HG03175 (cell line): ENCODE measurements around the gene TRERF1.

Source experiments
- ATAC-seq: cut with Tn5 transposase; IDR thresholded peaks from one replicate; pipeline ENCODE4 v1.9.1; 2021; ENCODE audit warnings: mild to moderate bottlenecking, moderate library complexity; ENCODE audit not compliant: unreplicated experiment

TRERF1 gene

DNA sequence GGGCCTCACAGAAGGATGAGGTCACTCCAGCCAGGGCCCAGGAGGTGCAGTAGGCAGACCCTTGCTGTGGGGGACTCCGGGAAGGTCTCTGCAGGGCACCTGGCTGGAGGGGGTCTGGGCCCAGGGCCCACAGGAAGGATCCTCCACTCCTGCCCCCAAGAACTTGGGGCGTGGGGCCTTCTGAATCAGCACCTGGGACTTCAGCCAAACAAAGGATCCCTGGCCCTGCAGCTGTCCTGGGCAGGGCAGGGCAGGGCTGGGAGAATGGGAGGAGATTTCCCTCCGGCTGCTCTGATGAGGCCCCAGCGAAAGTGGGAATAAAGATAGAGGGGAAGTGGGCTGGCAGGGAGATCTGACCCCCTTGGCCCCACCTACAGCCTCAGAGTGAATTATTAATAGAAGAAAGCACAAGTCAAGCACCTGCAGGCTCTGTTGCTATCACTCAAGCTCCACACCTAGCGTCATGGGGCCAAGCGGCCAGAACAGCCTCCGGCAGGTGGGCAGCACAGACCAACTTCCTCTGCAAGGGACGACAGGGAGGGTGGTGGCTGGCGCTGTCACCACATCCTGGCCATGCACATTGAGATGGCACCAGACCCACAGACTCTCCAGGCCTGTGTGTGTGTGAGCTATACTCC lies 172.5 kb downstream of the TRERF1 start:
- ATAC-seq: no peak

DNA sequence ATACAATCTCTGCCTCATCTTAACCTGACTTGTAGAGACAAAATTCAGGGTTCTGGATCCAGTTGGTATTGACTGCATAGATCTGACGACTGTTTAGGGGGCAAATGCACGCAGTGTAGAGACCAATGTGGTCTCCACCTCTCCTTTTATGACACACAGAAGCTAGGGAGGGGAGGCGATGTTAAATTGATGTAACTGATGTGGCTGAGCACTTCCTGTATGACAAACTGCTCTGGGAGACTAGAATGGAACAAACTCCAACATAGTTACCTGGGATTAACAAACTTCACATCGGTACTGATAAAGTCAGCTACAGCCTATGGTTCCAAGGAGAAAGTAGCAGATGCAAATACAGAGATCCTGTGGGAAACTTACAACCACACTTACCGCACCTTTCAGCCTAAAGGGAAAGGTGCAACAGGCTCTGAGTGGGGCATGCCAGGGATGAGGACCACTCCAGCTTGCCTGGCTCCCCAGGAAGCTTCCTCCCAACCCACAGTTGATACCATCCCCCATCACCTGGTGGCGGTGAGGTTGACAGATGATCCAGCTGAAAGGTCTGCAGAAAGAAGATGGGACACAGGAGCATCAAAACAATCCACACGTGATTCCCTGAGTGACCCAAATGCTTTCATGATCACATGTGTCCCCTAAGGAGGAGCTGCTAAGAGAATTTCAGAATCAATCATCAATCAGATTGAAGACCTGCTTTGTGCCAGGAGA lies 173.4 kb downstream of the TRERF1 start:
- ATAC-seq: no peak

DNA sequence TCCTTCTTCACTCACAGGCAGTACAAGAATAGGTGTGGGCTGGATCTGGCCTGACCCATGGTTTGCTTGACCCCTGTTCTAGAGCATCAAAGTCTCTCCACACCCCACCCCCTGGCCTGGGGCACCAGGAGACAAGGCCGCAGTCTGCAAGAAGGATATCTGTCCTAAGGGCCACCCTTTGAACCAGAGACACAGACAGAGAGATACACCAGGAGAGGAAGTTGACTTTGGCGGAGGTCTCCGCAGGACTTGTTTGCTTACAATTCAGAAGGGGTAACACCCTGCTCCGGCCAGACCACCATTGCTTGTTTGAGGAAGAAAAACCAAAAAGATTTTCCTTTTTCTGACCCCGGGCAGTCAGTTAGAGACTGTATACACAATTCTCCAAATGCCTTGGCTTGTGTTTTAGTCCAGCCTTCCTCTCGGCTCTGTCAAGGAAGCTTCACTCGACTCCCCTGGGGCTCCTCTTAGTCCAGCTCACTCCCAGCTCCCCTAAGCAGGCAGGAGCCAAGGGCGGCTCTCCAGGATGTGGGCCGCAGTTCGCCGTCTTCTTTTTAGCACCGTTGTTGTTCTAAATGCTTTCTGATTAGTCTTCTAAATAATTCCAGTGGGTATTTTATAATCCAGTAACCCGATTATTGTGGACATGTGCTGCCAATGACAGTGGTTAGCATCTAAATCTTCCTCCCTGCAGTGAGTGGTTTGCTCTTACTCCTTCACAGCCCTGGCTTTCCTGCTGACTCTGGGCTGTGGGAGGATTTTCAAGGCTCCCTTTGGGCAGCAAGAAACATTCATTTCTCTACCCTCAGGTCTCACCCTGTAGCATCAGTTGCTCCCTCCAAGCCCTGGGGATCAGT lies 175.5 kb downstream of the TRERF1 start:
- no peak for ATAC-seq

DNA sequence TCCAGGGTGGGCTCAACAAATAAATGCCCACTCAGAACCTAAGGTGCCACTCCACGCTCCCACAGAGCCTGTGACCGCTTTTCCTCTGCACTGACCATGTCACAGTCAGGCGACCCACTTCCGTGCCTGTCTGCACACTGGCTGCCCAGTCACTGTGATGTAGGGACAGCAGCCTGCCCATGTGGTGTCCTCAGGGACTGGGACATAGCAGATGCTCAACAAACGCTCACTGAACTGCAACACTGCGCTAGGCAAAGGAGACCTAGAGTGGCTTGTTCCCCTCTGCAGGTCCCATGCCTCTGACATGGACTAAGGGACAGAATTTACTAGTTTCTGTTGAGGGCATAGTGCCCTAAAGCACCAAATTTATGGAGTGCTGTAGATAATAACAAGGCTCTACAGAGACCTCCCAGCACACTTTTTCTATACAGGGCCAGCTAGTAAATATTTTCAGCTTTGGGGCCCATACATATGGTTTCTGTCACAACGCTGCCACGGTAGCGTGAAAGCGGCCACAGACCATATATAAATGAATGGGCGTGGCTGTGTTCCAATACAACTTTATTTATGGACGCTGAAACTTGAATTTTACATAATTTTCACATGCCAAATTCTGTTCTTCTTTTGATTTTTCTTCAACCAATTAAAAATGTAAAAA lies 176.2 kb downstream of the TRERF1 start:
- ATAC-seq: no peak

DNA sequence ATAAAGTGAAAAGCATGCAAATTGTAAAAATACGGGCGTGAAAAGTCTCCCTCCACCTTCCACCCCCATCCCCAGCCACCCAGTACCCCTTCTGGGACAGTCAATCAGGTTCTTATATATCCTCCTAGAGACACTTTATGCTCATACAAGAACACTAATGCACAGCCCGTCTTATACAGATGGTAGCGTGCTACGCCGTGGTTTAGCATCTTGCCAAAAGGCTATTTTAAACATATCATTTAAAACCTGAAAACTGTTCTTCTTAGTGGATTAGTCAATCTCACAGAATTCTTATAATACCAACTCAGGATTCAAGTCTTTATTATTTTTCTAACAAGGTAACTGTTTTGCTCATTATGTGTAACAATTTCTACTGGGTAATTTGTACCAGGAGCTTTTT lies 176.8 kb downstream of the TRERF1 start:
- no peak for ATAC-seq

DNA sequence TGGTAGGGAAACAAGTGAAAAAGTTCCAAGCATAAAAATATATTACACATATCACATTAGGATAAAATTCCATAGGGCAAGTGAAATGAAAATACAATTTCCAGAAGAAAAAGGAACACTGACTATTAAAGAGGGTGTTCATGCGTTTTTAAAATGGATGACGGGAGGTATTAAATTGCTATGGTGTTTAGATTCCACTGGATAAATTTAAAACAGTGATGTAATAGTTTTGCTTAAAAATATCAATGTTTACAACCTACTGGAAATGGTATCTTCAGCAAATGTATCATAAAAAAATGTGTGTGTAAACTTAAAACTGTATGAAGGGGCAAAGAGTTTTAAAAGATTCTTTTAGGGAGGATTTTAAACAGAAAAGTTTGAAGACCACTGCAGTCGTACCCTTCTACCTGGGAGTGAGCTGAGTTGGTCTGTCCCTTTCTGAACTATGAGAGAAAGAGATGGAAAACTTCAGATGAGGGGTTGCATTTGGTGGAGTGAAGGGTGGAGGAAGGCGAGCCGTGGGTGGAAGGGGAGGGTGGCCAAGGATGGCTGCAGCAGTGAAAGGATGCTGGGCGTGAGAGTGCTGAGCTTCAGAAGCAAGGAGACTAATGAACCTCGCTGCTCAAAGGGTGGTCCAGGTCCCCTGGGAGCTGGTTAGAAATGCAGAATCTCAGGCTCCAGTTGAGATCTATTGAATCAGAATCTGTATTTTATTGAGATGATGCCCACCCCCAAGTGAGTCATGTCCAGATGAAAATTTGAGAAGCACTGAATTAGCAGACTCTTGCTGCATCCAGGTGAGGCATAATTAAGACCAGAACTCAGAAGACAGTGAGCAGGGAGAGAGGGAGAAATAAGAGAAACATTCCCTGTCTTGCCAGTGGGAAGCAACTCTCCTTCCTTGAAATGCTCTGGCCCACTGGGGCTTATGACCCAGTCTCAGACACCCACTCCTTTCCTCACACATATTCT lies 179.6 kb downstream of the TRERF1 start:
- ATAC-seq: no peak

DNA sequence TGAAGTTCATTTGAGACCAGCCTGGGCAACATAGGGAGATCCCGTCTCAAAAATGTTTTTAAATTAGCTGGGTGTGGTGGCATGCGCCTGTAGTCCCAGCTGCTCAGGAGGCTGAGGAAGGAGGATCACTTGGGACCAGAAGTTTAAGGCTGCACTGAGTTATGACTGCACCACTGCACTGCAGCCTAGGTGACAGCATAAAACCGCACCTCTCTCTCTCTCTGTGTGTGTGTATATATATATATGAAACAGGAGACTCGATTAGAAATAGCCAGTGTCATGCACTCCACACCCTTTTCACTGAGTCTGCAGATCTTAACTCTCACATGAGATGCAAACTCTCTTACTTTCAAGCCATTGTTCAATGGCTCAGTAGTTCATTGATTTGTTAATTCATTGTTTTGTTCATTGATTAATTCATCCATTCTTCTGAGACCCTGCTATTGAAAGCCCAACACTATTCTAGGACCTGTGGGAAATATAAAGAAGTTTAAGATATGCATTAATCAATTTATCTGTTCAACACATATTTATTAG lies 181.7 kb downstream of the TRERF1 start:
- peak; percentile 41 for ATAC-seq

DNA sequence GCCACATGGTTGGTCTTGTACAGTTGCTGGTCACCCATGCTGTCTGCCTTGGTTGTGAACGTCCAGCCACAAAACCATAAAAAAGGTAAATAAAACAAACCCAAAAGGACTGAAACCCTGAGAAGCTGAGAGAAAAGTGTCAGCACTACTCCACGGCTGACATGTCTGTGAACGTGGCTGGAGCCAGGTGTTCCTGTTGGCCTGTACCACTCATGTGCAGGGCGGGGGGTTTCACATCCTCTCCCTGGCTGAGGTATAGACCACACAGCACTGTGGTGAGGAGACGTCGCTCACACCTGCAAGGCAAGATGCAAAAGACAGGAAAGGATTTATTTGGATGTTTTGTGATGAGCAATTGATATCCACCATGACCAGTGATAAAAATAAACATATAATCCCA lies 182.2 kb downstream of the TRERF1 start:
- ATAC-seq: peak; percentile 97

DNA sequence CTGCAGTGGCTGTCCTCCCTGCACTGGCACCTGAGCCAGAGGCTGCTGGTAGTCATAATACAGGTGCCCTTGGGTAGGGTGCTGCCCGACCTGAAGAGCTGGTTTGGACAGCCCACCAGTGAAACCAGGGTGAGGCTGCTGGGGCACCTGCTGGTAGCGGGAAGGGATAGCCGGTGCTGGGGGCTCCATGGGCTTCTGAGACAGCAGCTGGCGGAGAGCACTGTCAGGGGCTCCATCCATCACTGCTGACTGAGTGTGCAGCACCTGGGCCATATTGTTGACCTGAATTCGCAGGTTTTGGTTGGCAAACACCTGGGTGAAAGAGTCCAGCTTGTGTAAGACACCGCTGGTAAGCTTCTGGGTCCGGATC lies 182.9 kb downstream of the TRERF1 start:
- no peak for ATAC-seq

DNA sequence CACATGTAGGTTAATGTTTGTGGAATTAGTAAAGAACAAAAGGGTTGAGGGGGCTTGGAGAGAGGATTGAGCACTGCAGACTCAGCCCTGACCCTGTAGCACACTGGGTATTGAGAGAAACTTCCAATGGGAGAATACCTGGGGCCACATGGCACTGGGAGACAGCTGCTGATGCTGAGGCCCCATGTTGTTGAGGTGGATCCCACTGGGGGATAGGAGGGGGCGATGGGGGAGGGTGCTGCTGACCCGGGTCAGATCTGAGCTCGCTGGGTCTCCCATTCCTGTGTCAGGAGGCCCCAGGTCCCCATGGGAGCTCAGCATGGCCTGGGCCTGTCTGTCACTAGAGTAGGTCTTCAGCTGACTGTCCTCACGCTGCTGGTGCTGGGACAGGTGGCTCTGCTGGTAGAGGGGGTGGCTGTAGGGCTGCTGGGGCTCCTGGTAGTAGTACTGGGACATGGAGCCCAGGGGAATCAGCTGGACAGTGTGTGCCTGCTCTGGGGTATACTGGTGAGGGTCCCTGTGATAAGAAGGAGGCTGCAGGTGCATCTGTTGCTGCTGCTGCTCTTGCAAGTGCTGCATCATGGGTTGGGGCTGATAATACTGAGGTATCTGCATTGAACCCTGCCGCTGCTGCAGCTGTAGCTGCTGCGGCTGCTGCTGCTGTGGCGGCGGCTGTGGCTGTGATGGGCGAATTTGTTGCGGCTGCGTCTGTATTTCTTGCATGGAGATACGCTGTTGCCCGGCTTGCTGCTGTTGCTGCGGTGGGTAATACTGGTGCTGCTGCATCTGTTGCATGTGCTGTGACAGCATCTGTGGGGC lies 183.5 kb downstream of the TRERF1 start:
- no peak for ATAC-seq

DNA sequence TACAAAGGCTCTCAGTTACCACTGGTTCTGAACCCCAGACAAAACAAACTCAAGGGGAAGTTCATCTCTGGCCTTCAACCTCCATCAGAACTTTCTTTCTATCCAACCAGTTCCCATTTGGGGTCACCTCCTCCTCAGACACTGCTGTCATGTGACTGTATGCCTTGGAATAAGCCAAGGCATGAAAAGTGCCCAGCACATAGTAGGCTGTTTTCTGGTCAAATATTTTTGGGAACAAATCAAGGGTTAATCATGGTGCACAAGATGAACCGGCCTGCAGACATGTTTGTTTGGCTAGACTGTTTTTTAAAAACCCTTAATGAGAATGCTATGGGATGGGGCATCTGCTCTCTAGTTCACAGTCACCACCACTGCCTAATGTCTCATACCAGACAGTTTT lies 185.2 kb downstream of the TRERF1 start:
- no peak for ATAC-seq

DNA sequence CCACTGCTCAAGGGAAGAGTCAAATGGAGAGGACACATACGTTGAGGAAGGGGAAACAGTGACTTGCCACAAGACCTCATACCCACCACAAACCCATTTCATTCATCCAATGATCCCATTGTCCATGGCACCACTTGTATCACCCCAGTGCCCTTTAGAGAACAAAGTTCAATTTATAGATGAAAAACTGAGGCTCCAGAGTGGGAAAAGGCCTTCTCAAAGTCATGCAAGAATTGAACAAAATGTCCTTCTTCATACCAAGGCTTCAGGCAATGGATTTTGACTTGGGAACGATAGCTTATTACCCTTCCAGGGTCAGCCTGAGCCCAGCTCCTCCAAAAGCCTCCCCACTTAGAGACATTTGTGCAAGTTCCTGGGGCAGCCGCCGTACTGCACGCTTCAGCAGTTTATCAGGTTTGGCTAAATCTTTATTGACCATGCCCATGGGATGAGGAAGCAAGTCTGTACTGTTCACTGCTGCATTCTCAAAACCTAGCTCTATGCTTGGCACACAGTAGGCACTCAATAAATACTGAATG lies 186.8 kb downstream of the TRERF1 start:
- no peak for ATAC-seq

DNA sequence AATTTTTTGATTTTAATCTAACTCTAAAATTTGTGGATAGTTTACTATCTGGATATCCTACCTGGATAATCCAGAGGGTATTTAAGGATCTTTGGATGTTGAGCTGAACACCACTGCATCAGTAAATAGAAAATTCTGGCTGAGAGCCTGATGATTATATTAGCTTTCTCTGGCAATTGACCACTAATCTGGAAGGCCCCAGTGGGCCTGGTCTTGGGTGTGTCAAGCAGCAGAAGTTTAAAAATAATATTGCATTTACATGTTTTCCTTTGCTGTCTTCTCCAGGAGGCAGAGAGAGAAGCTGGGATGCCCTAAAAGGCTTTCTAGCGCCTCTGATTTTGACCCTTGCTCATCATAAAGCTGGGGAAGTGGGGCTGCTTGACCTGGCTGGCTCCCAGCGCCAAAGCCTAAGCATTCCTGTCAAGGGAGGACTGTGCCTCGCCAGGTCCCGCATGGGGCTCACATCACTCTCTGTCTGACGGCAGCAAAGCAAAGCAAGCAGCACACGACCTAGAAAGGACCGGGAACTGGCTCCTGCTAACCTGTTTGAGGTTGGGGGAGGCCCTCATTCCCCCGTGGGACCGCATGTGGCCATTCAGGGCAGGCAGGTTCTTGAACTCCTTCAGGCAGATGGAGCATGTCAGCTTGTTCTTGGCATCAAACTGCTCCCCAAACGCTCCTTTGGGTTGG lies 187.4 kb downstream of the TRERF1 start:
- no peak for ATAC-seq

DNA sequence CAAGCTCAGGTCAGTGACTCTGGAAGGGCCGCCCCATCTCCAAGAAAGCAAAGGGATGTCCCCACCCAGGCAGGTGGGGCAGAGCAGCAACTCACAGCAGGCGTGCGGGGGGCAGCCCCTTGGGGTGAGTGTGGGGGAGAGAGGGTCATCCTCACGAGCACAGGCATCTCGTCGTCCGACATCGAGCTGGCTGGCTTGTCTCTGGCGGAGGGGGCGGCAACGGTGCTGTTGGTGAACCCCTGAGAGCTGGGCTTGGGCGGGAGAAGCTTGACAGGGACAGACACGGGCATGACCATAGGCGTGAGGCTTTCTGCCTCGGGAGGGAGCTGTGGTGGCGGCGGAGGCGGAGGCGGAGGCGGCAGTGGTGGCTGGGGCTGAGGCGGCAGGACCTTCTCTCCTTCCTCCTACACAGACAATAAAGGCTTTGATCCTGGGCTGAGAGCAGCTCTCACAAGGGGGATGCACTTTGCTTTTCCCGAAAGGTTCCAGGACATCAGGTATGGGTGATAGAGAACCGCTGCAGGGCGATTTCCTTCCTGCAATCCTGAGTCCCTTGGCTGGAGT lies 188.5 kb downstream of the TRERF1 start:
- no peak for ATAC-seq

DNA sequence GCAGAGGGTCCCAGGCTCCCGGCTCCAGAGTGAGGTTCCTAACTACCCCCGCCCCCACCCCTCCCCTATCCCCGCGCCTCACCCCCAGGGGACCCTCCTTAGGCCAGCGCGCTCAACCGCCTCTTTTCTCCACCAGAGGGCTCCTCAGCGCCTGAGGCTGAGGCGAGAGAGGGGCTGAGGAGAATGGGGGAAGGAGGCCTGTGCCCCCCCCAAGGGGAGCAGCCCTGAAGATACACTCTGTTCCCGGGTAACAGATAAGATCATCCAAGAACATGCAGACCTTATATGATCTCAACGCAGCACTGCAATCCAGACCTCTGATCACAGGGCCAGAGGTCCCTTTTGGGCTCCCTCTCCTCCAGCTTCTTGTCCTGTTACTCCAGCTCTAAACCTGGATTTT lies 190.8 kb downstream of the TRERF1 start:
- no peak for ATAC-seq

DNA sequence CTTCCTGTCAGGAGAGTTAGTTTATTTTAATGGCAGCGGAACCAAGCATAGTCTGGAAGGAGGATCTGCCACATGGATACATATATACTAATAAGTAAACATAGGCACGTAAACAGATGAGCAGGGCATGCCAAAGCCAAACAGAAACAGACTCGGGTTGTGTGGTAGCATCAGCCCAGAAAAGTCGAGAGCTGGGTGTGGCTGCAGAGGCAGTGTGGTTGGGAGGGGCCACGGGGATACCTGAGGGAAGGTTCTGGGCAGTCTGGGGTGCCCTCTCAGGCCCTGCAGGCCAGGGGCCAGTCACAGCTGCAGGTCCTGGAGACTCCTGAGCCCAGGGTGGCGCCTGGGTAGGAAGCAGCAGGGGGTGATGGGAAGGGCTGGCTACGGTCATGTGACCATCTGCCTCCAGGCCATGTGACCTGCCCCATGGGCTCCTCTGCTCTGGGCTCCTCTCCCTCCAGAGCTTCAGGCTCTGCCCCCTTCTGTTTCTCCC lies 191.3 kb downstream of the TRERF1 start:
- ATAC-seq: no peak

DNA sequence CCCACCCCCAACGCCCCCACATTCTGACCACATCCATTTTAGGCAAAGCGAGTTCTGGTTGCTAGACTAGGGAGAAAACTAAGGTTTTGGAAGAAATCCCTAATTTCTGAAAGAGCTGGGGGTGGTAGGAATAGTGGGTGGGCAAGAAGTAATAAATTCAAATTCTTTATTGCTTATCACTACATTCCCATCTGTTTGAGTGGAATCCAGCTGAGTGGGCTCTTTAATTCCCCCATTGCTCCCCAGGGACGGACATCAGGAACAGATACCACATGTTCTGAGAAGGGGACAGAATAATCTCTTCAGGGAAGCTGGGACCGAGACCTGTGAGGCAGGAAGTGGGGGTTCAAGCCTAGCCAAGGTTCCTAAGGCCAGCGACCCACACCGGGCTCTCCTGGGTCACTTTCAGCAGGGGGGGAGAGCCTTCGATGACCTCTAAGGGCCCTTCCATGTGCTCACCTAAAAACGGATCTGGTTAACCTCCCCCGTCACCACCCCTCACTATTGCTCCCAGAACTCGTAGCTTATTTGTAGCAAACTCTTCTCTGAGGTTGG lies 191.8 kb downstream of the TRERF1 start:
- no peak for ATAC-seq
